K562 (cell line): ENCODE data around the gene C2CD2L. TPM values are rescaled to one million over a fixed set of nuclear protein-coding genes. Genes with fewer than 3 reads are reported as not detected.

Experiments
- CCNT2 ChIP-seq: IDR thresholded peaks from 2 replicates; pipeline ENCODE4 v1.6.1; 2011; ENCODE audit warnings: borderline replicate concordance, low read depth, mild to moderate bottlenecking, moderate library complexity, mixed read lengths, low read length; ENCODE audit not compliant: insufficient read length; ENCODE audit errors: extremely low read depth
- ELF4 ChIP-seq: fragments of 450-650 bp; formaldehyde crosslinking; IDR thresholded peaks from 2 replicates; pipeline ENCODE4 v1.4.0; 2022; ENCODE audit warnings: missing genetic modification characterization
- HDAC1 ChIP-seq, 2 experiments: fragments of 450-650 bp; IDR thresholded peaks; 2 replicates each; pipeline ENCODE4 v1.6.1; 2016 to 2017; ENCODE audit warnings: inconsistent platforms in 1 of 2, mild to moderate bottlenecking in 1 of 2, moderate library complexity in 1 of 2
- MAFG ChIP-seq: fragments of 450-650 bp; conservative IDR thresholded peaks from 2 replicates; pipeline ENCODE4 v1.6.1; 2016; ENCODE audit warnings: missing genetic modification characterization, missing compliant biosample characterization
- NCOA2 ChIP-seq, 2 experiments: fragments of 450-650 bp; IDR thresholded peaks; 2 replicates each; pipeline ENCODE4 v1.6.1; 2018; ENCODE audit warnings: mild to moderate bottlenecking in 2 of 2, moderate library complexity in 1 of 2; ENCODE audit not compliant: partially characterized antibody in 2 of 2
- RBM25 ChIP-seq: fragments of 200-400 bp; formaldehyde crosslinking; IDR thresholded peaks from 2 replicates; pipeline ENCODE4 v1.6.1; 2018; ENCODE audit warnings: low read length, low read depth, moderate library complexity; ENCODE audit not compliant: severe bottlenecking
- SRSF9 ChIP-seq: fragments of 200-400 bp; formaldehyde crosslinking; IDR thresholded peaks from 2 replicates; pipeline ENCODE4 v1.6.1; 2017; ENCODE audit warnings: low read depth, low read length, borderline replicate concordance
- TCF7L2 ChIP-seq: fragments of 150-350 bp; IDR thresholded peaks from 2 replicates; pipeline ENCODE4 v1.6.1; 2016; ENCODE audit warnings: low read depth, mild to moderate bottlenecking, low read length, moderate library complexity
- TEAD4 ChIP-seq, 2 experiments: sonication (generic) in 1 of 2; formaldehyde crosslinking in 1 of 2; IDR thresholded peaks; 2 replicates each; pipeline versions ENCODE4 v1.6.1 to v1.8.0; 2012 to 2022; ENCODE audit warnings: borderline replicate concordance in 1 of 2, inconsistent platforms in 1 of 2, low read length in 1 of 2, mild to moderate bottlenecking in 1 of 2, missing genetic modification reagents in 1 of 2
- TFAM ChIP-seq: fragments of 250-450 bp; sonication (Bioruptor Pico); conservative IDR thresholded peaks from 2 replicates; pipeline ENCODE4 v1.5.0; 2021; ENCODE audit warnings: mild to moderate bottlenecking, moderate library complexity
- ZC3H11A ChIP-seq: IDR thresholded peaks from 2 replicates; pipeline ENCODE4 v1.6.1; 2012; ENCODE audit warnings: low read depth, low read length, improper control_type of control experiment
- ZKSCAN1 ChIP-seq: fragments of 150-350 bp; IDR thresholded peaks from 2 replicates; pipeline ENCODE4 v1.6.1; 2016; ENCODE audit warnings: low read depth, low read length
- ZNF224 ChIP-seq: sonication (generic); formaldehyde crosslinking; IDR thresholded peaks from 2 replicates; pipeline ENCODE4 v1.8.0; 2022; ENCODE audit warnings: mild to moderate bottlenecking, missing genetic modification reagents
- polyA plus RNA-seq, 8 experiments: library from polyadenylated mRNA; depleted of rRNA in 4 of 8; stranded (reverse) in 5 of 8; unstranded in 3 of 8; fragments of >200 nt; fragmentation: Nextera tagmentation in 2 of 8; fragmentation: Illumina TruSeq in 1 of 8; extraction: Ambion mirVana in 2 of 8; extraction: Trizol in 1 of 8; gene quantifications; 2 replicates each; pipeline versions ENCODE4 v1.2.1 to v1.2.3, GENCODE V29; 2011 to 2014; ENCODE audit warnings: inconsistent platforms in 1 of 8, missing spikeins in 1 of 8
- total RNA-seq, 7 experiments: library from RNA; depleted of rRNA in 6 of 7; stranded (reverse); fragments of >200 nt in 6 of 7; fragmentation: Illumina TruSeq in 2 of 7; extraction: Trizol in 2 of 7; gene quantifications; 2 replicates each; pipeline versions ENCODE4 v1.2.1 to v1.2.3, GENCODE V29; 2011 to 2021; ENCODE audit warnings: low replicate concordance in 1 of 7
- TF ChIP-seq, protein P1 (sequence below): sonication (generic); formaldehyde crosslinking; IDR thresholded peaks from 2 replicates; pipeline ENCODE4 v1.8.0; 2022; ENCODE audit warnings: mild to moderate bottlenecking, missing genetic modification reagents, borderline replicate concordance
- TF ChIP-seq, protein P2 (sequence below): fragments of 200-800 bp; sonication (Bioruptor generic); IDR thresholded peaks from 2 replicates; pipeline ENCODE4 v1.6.1; 2016; ENCODE audit warnings: missing genetic modification characterization, missing compliant biosample characterization

C2CD2L gene
- total and polyA plus RNA-seq, 9 of the 15 experiments (the other 6 are each of a cell fraction or from before 2014, with no cell fraction given), result 0.66 to 41.2 (median 14.8) TPM

DNA sequence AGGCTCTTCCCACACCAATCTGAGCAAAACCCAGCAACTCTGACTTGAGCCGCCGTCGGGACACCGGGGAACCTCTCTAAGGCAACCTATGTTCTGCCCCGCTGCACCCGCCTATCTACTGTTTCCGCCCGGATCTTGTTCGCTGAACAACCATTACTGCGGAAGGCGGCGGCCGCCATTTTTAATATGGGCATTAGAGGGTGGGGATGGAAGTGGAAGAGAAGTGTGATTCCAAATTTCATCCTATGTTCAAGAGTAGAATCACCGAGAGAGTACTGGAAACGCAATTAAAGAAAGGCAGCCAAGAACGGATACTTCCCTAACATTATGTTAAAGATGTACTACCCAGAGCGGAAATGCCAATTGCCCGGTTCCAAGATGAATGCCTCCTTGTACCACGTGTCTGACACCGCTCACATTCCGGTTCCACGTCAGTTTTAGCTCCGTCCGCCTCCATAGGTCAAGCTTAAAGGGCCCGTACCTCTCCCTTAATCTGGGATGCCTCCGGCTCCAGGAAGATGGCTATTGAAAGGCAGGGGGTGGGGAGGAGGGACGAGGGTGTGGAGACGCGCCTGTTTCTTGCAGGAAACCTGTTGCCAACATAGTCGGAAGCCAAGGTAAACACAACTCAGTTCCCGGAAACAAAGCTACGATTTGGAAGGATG is 5.3 kb upstream of the C2CD2L start, which contains the start of gene DPAGT1 (continued):
- no peak for TF ChIP-seq ZNF224 (CRISPR knock-in tag)
- TF ChIP-seq TEAD4 (IDR thresholded peaks at IDR 0.05; ENCODE audit: low read length), result peak; percentile 82
- TF ChIP-seq TEAD4 (CRISPR knock-in tag; IDR thresholded peaks at IDR 0.05; ENCODE audit: borderline replicate concordance), result no peak
- no peak for TF ChIP-seq TFAM (CRISPR knock-in tag)
- TF ChIP-seq CCNT2, result no peak
- TF ChIP-seq MAFG, result no peak
- peak; percentile 70; the same call in 1 of the 2 replicates for TF ChIP-seq ELF4 (CRISPR knock-in tag)
- no peak for TF ChIP-seq ZKSCAN1
- TF ChIP-seq SRSF9, result no peak
- no peak for TF ChIP-seq ZC3H11A
- TF ChIP-seq NCOA2 (IDR thresholded peaks at IDR 0.05; ENCODE audit: partially characterized antibody in 2 of 2), result no peak
- peak in 1 of 2 experiments; percentile 95; a peak in 2 of 4 replicates for TF ChIP-seq HDAC1 (IDR thresholded peaks at IDR 0.05)
- TF ChIP-seq, protein P1, sequence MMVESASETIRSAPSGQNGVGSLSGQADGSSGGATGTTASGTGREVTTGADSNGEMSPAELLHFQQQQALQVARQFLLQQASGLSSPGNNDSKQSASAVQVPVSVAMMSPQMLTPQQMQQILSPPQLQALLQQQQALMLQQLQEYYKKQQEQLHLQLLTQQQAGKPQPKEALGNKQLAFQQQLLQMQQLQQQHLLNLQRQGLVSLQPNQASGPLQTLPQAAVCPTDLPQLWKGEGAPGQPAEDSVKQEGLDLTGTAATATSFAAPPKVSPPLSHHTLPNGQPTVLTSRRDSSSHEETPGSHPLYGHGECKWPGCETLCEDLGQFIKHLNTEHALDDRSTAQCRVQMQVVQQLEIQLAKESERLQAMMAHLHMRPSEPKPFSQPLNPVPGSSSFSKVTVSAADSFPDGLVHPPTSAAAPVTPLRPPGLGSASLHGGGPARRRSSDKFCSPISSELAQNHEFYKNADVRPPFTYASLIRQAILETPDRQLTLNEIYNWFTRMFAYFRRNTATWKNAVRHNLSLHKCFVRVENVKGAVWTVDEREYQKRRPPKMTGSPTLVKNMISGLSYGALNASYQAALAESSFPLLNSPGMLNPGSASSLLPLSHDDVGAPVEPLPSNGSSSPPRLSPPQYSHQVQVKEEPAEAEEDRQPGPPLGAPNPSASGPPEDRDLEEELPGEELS (CRISPR knock-in tag), result no peak
- TF ChIP-seq TCF7L2, result no peak
- no peak for TF ChIP-seq RBM25
- TF ChIP-seq, protein P2, sequence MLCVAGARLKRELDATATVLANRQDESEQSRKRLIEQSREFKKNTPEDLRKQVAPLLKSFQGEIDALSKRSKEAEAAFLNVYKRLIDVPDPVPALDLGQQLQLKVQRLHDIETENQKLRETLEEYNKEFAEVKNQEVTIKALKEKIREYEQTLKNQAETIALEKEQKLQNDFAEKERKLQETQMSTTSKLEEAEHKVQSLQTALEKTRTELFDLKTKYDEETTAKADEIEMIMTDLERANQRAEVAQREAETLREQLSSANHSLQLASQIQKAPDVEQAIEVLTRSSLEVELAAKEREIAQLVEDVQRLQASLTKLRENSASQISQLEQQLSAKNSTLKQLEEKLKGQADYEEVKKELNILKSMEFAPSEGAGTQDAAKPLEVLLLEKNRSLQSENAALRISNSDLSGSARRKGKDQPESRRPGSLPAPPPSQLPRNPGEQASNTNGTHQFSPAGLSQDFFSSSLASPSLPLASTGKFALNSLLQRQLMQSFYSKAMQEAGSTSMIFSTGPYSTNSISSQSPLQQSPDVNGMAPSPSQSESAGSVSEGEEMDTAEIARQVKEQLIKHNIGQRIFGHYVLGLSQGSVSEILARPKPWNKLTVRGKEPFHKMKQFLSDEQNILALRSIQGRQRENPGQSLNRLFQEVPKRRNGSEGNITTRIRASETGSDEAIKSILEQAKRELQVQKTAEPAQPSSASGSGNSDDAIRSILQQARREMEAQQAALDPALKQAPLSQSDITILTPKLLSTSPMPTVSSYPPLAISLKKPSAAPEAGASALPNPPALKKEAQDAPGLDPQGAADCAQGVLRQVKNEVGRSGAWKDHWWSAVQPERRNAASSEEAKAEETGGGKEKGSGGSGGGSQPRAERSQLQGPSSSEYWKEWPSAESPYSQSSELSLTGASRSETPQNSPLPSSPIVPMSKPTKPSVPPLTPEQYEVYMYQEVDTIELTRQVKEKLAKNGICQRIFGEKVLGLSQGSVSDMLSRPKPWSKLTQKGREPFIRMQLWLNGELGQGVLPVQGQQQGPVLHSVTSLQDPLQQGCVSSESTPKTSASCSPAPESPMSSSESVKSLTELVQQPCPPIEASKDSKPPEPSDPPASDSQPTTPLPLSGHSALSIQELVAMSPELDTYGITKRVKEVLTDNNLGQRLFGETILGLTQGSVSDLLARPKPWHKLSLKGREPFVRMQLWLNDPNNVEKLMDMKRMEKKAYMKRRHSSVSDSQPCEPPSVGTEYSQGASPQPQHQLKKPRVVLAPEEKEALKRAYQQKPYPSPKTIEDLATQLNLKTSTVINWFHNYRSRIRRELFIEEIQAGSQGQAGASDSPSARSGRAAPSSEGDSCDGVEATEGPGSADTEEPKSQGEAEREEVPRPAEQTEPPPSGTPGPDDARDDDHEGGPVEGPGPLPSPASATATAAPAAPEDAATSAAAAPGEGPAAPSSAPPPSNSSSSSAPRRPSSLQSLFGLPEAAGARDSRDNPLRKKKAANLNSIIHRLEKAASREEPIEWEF (CRISPR knock-in tag), result 0 out of 2 replicates have a peak, but pooled peaks have one; percentile 33
